Activated effector memory CD4-positive, alpha-beta T cell treated with Interleukin-2 at 50 U/mL for 16 hours (primary cell): Measurements from ENCODE around the gene SELENOM.
"Not testable (repeated sequence)": the region's sequence is repeated elsewhere in the genome, so short reads cannot be mapped to it uniquely, and the experiment has no call there.

Experiments
- DNase-seq: peaks from one replicate; pipeline ENCODE4 v3.0.0-alpha.2; 2020

Gene SELENOM

GRCh38 chr22:31089160-31090100 is 17.9 kb downstream of the SELENOM start:
- peak; percentile 25 for DNase-seq

- no peak for DNase-seq
Observed at GRCh38 chr22:31088233-31088986, 19.0 kb downstream of the SELENOM start.

- DNase-seq = no peak
Observed at GRCh38 chr22:31087744-31088215, 19.6 kb downstream of the SELENOM start.

GRCh38 chr22:31086703-31087330 is 20.6 kb downstream of the SELENOM start:
- no peak for DNase-seq

- no peak for DNase-seq
Observed at GRCh38 chr22:31085928-31086327, 21.4 kb downstream of the SELENOM start.

- no peak for DNase-seq
Observed at GRCh38 chr22:31085493-31085824, 21.9 kb downstream of the SELENOM start.

GRCh38 chr22:31084811-31085492 is 22.4 kb downstream of the SELENOM start:
- peak; percentile 78 for DNase-seq

- DNase-seq = no peak
Observed at GRCh38 chr22:31083923-31084810, 23.2 kb downstream of the SELENOM start.

GRCh38 chr22:31083377-31083768 is 24.0 kb downstream of the SELENOM start:
- no peak for DNase-seq

GRCh38 chr22:31082606-31083376 is 24.6 kb downstream of the SELENOM start:
- DNase-seq = peak; percentile 11

- DNase-seq = no peak
Observed at GRCh38 chr22:31081963-31082605, 25.3 kb downstream of the SELENOM start.

GRCh38 chr22:31080848-31081649 is 26.3 kb downstream of the SELENOM start, which contains the start of gene SMTN:
SMTN (plus strand) TSS chr22:31081318; CDS start chr22:31083259, 1,941 bp downstream.
- peak; percentile 83 for DNase-seq

- no peak for DNase-seq
Observed at GRCh38 chr22:31080164-31080847, 27.1 kb downstream of the SELENOM start.

GRCh38 chr22:31079095-31079642 is 28.2 kb downstream of the SELENOM start:
- no peak for DNase-seq

- not testable (repeated sequence) for DNase-seq
Observed at GRCh38 chr22:31078389-31078788, 29.0 kb downstream of the SELENOM start.

- DNase-seq = no peak
Observed at GRCh38 chr22:31077681-31078080, 29.7 kb downstream of the SELENOM start.

- no peak for DNase-seq
Observed at GRCh38 chr22:31075961-31076360, 31.4 kb downstream of the SELENOM start.

GRCh38 chr22:31073545-31074145 is 33.7 kb downstream of the SELENOM start:
- not testable (repeated sequence) for DNase-seq
